ENCODE results near the gene ATAD1.

- TF ChIP-seq ZFP3 (CRISPR knock-in tag; IDR thresholded peaks at IDR 0.05) (no peak), ZFP30 (CRISPR knock-in tag; IDR thresholded peaks at IDR 0.05) (no peak), PPARA (CRISPR knock-in tag; IDR thresholded peaks at IDR 0.05; ENCODE audit: borderline replicate concordance) (no peak), ARNTL (CRISPR knock-in tag; IDR thresholded peaks at IDR 0.05; ENCODE audit: borderline replicate concordance, low read depth) (no peak), TOX (CRISPR knock-in tag; IDR thresholded peaks at IDR 0.05; ENCODE audit: borderline replicate concordance) (no peak), RARB (CRISPR knock-in tag; IDR thresholded peaks at IDR 0.05) (no peak)
- TF ChIP-seq, protein P1, sequence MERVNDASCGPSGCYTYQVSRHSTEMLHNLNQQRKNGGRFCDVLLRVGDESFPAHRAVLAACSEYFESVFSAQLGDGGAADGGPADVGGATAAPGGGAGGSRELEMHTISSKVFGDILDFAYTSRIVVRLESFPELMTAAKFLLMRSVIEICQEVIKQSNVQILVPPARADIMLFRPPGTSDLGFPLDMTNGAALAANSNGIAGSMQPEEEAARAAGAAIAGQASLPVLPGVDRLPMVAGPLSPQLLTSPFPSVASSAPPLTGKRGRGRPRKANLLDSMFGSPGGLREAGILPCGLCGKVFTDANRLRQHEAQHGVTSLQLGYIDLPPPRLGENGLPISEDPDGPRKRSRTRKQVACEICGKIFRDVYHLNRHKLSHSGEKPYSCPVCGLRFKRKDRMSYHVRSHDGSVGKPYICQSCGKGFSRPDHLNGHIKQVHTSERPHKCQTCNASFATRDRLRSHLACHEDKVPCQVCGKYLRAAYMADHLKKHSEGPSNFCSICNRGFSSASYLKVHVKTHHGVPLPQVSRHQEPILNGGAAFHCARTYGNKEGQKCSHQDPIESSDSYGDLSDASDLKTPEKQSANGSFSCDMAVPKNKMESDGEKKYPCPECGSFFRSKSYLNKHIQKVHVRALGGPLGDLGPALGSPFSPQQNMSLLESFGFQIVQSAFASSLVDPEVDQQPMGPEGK (CRISPR knock-in tag; IDR thresholded peaks at IDR 0.05; ENCODE audit: borderline replicate concordance): no peak
- TF ChIP-seq, protein P2, sequence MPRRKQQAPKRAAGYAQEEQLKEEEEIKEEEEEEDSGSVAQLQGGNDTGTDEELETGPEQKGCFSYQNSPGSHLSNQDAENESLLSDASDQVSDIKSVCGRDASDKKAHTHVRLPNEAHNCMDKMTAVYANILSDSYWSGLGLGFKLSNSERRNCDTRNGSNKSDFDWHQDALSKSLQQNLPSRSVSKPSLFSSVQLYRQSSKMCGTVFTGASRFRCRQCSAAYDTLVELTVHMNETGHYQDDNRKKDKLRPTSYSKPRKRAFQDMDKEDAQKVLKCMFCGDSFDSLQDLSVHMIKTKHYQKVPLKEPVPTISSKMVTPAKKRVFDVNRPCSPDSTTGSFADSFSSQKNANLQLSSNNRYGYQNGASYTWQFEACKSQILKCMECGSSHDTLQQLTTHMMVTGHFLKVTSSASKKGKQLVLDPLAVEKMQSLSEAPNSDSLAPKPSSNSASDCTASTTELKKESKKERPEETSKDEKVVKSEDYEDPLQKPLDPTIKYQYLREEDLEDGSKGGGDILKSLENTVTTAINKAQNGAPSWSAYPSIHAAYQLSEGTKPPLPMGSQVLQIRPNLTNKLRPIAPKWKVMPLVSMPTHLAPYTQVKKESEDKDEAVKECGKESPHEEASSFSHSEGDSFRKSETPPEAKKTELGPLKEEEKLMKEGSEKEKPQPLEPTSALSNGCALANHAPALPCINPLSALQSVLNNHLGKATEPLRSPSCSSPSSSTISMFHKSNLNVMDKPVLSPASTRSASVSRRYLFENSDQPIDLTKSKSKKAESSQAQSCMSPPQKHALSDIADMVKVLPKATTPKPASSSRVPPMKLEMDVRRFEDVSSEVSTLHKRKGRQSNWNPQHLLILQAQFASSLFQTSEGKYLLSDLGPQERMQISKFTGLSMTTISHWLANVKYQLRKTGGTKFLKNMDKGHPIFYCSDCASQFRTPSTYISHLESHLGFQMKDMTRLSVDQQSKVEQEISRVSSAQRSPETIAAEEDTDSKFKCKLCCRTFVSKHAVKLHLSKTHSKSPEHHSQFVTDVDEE (CRISPR knock-in tag; IDR thresholded peaks at IDR 0.05): no peak
These were observed 8.6 kb upstream of the ATAD1 start for GRCh38 chr10:87826653-87827052.

All from SK-N-SH treated with all-trans-retinoic acid at 6 μM for 48 hours (cell line).